NCI-H226 (cell line): ENCODE data around the gene OR2B3.
A peak's percentile ranks its signal among the peaks of the same experiment; 100 is the strongest.
"Not testable (repeated sequence)": the region's sequence is repeated elsewhere in the genome, so short reads cannot be mapped to it uniquely, and the experiment has no call there.

ENCODE experiments used
- DNase-seq: peaks from one replicate; pipeline ENCODE4 v3.0.0-alpha.2; 2015

OR2B3 gene

DNA sequence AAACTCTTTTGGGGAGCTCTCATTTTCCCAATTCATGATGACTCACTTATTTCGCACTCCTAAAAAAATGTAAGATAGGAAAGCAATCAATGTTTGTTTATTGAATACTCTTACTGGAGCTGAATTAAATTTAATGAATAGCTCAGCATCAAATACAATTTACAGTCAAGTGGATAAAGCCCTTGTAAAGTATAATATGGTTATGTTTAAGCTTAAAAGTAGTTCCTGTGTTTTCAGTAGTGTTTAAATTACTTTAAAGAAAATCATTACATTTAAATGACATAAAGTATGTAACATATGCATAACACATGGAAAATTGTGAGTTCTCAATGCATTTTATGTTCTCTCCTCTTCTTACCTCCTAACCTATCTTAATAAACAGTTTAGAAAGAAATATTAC is at the start of gene OR2B3:
OR2B3 (minus strand) TSS at position 101 of the 400 bp plus-strand sequence; CDS start at position 36, 65 bp downstream.
- no peak for DNase-seq

DNA sequence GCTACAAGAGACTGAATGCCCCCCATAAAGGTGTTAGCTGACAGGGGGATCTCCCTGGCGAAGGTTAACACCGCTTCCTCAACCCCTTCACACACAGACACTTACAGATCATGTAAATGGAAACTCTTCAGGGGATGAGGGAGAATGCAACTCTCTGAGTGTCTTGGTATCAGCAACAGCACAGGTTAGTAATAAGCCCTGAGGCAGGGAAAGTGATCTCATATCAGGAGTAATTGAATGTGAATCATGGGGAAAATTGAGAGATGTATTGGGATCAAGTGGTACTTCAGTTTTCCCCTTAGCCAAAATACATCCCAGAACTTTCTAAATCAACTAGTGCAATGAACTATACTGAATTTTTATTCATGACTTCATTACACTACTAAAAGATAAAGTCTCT is 44.6 kb upstream of the OR2B3 start:
- no peak for DNase-seq

GRCh38 chr6:29130644-29131043 is 43.5 kb upstream of the OR2B3 start:
- no peak for DNase-seq

DNA sequence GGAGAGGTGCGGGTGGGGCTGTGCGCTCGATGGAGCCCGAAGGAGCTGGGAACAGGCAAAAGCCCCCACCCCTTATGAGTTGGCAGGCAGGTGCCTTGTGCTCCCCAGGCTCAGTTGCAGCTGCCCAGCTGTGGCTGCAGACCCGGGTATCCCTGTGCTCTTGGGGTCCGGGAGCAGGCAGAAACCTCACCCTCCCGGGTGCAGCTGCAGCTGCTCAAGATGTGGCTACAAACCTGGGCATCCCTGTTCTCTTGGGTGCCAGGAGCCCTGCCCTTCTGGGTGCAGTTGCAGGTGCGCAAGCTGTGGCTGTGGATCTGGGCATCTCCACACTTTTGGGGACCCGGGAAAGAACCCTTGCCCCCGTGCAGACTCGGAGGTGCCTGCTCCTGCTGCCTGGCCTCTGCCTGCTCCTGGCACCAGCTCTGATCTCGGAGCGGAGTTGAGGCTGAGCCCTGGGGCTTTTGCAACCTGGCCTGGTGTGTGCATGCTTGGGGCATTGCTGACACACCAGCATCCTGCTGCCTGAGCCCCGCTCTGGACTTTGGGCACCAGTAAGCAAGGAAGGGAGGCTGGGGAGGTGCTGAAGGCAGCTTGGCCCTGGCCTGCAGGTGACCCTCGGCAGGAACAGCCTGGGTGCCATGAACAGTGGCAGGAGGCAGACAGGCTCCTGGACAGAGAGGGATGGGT is 42.4 kb upstream of the OR2B3 start:
- no peak for DNase-seq

DNA sequence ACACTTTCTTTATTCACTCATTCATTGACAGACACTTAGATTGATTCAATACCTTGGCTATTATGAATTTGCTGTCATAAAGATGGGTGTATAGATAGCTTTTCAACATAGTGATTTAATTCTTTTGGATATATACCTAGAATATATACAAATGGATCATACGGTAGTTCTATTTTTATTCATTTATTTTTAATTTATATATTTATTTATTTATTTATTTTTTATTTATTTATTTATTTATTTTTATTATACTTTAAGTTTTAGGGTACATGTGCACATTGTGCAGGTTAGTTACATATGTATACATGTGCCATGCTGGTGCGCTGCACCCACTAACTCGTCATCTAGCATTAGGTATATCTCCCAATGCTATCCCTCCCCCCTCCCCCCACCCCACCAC is 27.9 kb upstream of the OR2B3 start:
- DNase-seq: not testable (repeated sequence)

- no peak for DNase-seq
Observed at GRCh38 chr6:29112135-29112534, 25.0 kb upstream of the OR2B3 start.

- no peak for DNase-seq
Observed at GRCh38 chr6:29107758-29108157, 20.6 kb upstream of the OR2B3 start, which contains the start of gene OR2J3. Gene OR2J3, plus strand, starts transcription at chr6:29108058. Its CDS starts 3,833 bp downstream, at chr6:29111891.

DNA sequence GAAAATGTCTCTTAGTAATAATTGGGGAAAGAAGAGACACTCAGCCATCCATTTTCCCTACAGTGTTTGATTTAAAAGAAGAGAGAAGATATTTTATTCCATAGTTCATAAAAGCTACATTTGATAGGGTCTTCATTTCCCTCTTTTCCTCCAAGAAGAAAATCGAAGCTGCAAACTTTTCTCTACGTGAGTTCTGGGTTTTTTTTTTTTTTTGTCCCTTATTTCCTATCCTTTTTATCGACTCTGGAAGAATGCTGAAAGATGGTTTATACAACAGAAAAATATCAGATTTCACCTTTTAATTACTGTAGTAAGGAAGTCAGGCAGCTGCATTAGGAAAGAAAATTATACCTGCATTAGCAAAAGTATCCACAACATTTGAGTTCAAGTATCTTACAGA is 12.1 kb upstream of the OR2B3 start, which contains the start of gene OR2J1:
OR2J1 (plus strand) TSS at position 301 of the 400 bp plus-strand sequence. CDS start 1,453 bp downstream, outside the sequence.
- no peak for DNase-seq

- no peak for DNase-seq
Observed at GRCh38 chr6:29097803-29098202, 10.7 kb upstream of the OR2B3 start.

DNA sequence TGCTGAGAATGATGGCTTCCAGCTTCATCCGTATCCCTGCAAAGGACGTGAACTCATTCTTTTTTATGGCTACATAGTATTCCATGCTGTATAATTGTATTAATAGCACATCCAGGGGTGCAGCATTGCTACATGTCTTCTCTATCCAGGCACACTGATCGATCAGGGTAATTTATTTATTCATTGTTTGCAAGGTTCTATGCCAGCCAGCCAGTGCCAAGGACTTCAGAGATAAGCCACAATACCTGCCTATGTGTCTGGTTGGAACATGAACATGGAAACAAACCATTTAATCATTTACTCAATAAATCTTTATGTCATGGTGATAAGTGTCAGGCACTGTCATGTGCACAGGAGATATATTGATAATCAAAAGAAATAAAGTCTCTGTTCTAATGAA is 5.8 kb upstream of the OR2B3 start:
- no peak for DNase-seq

DNA sequence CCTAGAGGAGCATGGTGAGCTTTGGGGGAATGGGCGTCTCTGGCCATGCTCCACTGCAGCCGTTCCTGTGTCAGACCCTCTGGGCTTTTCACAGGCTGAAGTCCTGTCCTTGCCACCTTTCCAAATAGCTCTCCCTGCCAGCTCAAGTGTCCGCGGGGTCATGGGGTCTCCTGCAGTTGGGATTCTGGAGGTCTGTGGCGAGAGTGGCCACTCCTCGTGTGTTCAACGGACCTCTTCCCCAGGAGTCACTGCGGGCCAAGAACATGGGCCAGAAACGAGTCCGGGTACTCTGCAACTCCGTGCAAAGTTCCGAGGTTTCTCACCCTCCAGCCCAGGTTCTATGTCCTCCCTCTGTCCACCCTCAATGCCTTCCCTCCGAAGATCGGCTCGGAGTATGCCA is 4.7 kb downstream of the OR2B3 start:
- no peak for DNase-seq

DNA sequence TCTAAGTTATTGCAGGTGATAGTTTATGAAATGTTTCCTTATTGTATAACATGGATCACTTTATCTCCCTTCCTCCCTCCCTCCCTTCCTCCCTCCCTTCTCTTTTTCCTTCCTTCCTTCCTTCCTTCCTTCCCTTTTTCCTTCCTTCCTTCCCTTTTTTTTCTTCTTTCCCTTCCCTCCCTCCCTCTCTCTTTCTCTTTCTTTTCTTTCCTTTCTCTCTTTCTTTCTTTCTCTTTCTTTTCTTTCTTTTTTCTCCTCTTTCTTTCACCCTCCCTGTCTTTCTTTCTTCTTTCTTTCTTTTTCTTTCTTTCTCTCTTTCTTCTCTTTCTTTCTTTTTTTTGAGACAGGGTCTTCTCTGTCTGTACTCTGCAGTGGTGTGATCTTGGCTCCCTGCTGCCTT is 5.8 kb downstream of the OR2B3 start:
- no peak for DNase-seq

DNA sequence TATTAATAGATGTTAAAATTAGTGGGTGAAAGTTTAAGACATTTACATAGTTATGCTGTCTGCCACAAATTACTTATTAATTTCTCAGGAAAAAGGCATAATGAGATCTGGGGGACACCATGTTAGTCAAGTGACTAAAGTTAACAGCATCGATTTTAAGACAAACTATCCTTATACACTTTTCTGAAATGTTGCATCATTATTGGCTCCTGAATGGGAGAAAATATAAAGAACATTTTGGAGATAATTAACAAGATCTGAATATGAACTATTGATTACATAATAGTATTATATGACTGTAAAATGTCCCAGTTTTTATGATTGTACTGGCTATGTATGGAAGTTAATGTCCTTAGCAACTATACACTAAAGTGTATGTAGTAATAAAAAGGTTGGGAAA is 7.9 kb downstream of the OR2B3 start:
- no peak for DNase-seq

GRCh38 chr6:29071831-29072723 is 15.0 kb downstream of the OR2B3 start:
- DNase-seq: peak; percentile 6

DNA sequence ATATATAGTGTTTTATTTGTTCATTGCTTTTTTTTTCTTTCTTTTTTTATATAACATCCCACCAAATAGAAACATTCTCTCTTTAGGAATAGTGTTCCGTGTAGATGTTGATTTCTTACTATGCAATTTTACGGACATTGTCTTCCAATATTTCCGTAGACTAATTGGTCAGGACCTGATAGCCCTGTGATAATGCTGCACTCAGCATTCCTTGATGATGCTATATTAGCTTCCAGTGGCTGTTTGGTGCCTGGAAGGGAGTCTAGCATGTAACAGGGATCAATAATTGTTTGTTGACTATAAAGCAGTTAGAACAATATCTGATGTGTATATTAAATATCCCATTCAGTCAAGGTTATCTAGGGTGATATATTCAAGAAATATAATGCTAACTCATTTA is 35.4 kb downstream of the OR2B3 start:
- DNase-seq: no peak

DNA sequence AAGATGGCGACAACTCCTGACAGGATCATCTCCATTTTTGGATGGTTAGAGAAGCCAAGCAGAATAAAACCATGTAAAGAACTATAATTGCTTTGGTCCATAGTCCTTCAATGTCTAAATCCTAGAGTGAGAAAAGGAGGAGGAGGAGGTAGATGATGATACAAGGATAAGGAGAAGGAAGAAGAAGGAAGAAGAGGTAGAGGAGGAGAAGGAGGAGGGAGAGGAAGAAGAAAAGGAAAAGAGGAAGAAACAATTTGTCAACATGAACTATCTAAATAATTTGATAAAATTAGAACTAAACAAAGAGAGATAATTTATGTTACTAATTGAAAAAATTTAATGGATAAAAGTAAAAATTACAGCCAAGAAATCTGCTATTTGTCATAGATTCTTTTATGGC is 42.0 kb downstream of the OR2B3 start, which contains the start of gene OR2W1:
OR2W1 (minus strand) TSS at position 101 of the 400 bp plus-strand sequence; CDS start at position 101, 0 bp downstream.
- no peak for DNase-seq
